HPDE6-E6E7 (cell line): Measurements from ENCODE around the gene ANTXR1.

Experiments used
- DNase-seq: peaks from one replicate; pipeline ENCODE4 v3.0.0; 2011; ENCODE audit warnings: missing footprints; ENCODE audit errors: extremely low spot score

ANTXR1 gene

GRCh38 chr2:69180227-69180626 is 167.2 kb downstream of the ANTXR1 start:
- no peak for DNase-seq

GRCh38 chr2:69180974-69181373 is 168.0 kb downstream of the ANTXR1 start:
- DNase-seq: no peak

- DNase-seq: no peak
Measured at GRCh38 chr2:69181806-69182427, 168.9 kb downstream of the ANTXR1 start.

- no peak for DNase-seq
Measured at GRCh38 chr2:69183659-69184058, 170.7 kb downstream of the ANTXR1 start.

GRCh38 chr2:69184224-69184623 is 171.2 kb downstream of the ANTXR1 start:
- DNase-seq: no peak

- DNase-seq: no peak
Measured at GRCh38 chr2:69185807-69186206, 172.8 kb downstream of the ANTXR1 start.

- DNase-seq: no peak
Measured at GRCh38 chr2:69186614-69187013, 173.6 kb downstream of the ANTXR1 start.

- no peak for DNase-seq
Measured at GRCh38 chr2:69188182-69188900, 175.4 kb downstream of the ANTXR1 start.

- DNase-seq: no peak
Measured at GRCh38 chr2:69190743-69191404, 177.9 kb downstream of the ANTXR1 start.

- no peak for DNase-seq
Measured at GRCh38 chr2:69191634-69192033, 178.7 kb downstream of the ANTXR1 start.

GRCh38 chr2:69192176-69192945 is 179.4 kb downstream of the ANTXR1 start:
- no peak for DNase-seq

- no peak for DNase-seq
Measured at GRCh38 chr2:69195706-69196105, 182.7 kb downstream of the ANTXR1 start.

GRCh38 chr2:69196327-69197117 is 183.5 kb downstream of the ANTXR1 start:
- DNase-seq: no peak

- no peak for DNase-seq
Measured at GRCh38 chr2:69200107-69200520, 187.1 kb downstream of the ANTXR1 start.

GRCh38 chr2:69201259-69201658 is 188.3 kb downstream of the ANTXR1 start:
- DNase-seq: no peak

- no peak for DNase-seq
Measured at GRCh38 chr2:69202327-69202726, 189.3 kb downstream of the ANTXR1 start.

GRCh38 chr2:69203166-69203985 is 190.4 kb downstream of the ANTXR1 start:
- no peak for DNase-seq

- no peak for DNase-seq
Measured at GRCh38 chr2:69204654-69205053, 191.7 kb downstream of the ANTXR1 start.

- DNase-seq: no peak
Measured at GRCh38 chr2:69205076-69205475, 192.1 kb downstream of the ANTXR1 start.

GRCh38 chr2:69205491-69205890 is 192.5 kb downstream of the ANTXR1 start:
- no peak for DNase-seq
